HepG2 (cell line): ENCODE results near the gene CAPZA3. TPM values are rescaled to one million over a fixed set of nuclear protein-coding genes. Genes with fewer than 3 reads are reported as not detected.

Experiments used
- ATAC-seq: fragments of 200-7000 bp; cut with Tn5 transposase; 3 replicates; pipeline ENCODE4 v1.9.1; 2020; ENCODE audit warnings: mild to moderate bottlenecking, moderate library complexity
- BruUV-seq: library from RNA; stranded (reverse); fragments of 400-500 nt; replicated peaks from 2 replicates; lab custom pipeline; 2021; lab: Mats Ljungman, UMichigan
- CTCF ChIA-PET: fragments of 300-600 bp; formaldehyde crosslinking; extraction: SDS; loops from one replicate; lab custom pipeline; 2021; ENCODE audit warnings: low total read pairs, inconsistent platforms, low intra/inter-chr PET ratio; lab: Yijun Ruan, JAX
- POLR2A ChIA-PET: fragments of 350-600 bp; sonication (Branson Sonifier 250); formaldehyde crosslinking; loops from one replicate; lab custom pipeline; 2020; ENCODE audit warnings: antibody characterized with exemption, inconsistent platforms; lab: Yijun Ruan, JAX
- DNase-seq: peaks from one replicate; pipeline ENCODE4 v3.0.0-alpha.2; 2015; ENCODE audit warnings: low spot score
- FAIRE-seq: peaks from 3 replicates; lab custom pipeline; 2011; peaks lifted over from hg19 to GRCh38; lab: Jason Lieb, UNC
- H2AFZ ChIP-seq: one replicate; pipeline ENCODE4 v1.6.1; 2011; ENCODE audit warnings: low read length, inconsistent platforms
- H3K27ac ChIP-seq: fragments of 300-600 bp; 3 replicates; pipeline ENCODE4 v1.8.0; 2011; ENCODE audit warnings: mixed run types, mild to moderate bottlenecking, mixed read lengths, low read length, inconsistent platforms; ENCODE audit not compliant: insufficient read depth; ENCODE audit errors: extremely low read length
- H3K27me3 ChIP-seq, 2 experiments: fragments of 200-600 bp in 1 of 2; 2 replicates in 1 of 2; 3 replicates in 1 of 2; pipeline versions ENCODE4 v1.6.0 to v1.8.0; 2011; ENCODE audit warnings: low read length in 2 of 2, mild to moderate bottlenecking in 2 of 2, moderate library complexity in 2 of 2, inconsistent platforms in 1 of 2; ENCODE audit not compliant: insufficient read depth in 2 of 2, control insufficient read depth in 1 of 2
- H3K36me3 ChIP-seq, 2 experiments: fragments of 200-600 bp in 1 of 2; replicated peaks in 1 of 2; 2 replicates in 1 of 2; 3 replicates in 1 of 2; pipeline versions ENCODE4 v1.5.1 to v1.8.0; 2011; ENCODE audit warnings: low read length in 2 of 2, inconsistent platforms in 1 of 2; ENCODE audit not compliant: insufficient read depth in 2 of 2, control insufficient read depth in 1 of 2
- H3K4me1 ChIP-seq: 2 replicates; pipeline ENCODE4 v1.5.1; 2012; ENCODE audit warnings: low read length, inconsistent platforms; ENCODE audit not compliant: insufficient read depth
- H3K4me2 ChIP-seq: 2 replicates; pipeline ENCODE4 v1.6.0; 2011; ENCODE audit warnings: low read depth, low read length, inconsistent platforms
- H3K4me3 ChIP-seq, 3 experiments: fragments of 200-600 bp in 1 of 3; sonication (generic), shearing (Covaris generic) in 1 of 3; replicated peaks in 1 of 3; 2 replicates each; pipeline ENCODE4 v1.5.1; 2011 to 2016; ENCODE audit warnings: low read length in 3 of 3, inconsistent platforms in 2 of 3, low read depth in 2 of 3, mild to moderate bottlenecking in 2 of 3, control low read depth in 1 of 3, mixed read lengths in 1 of 3; ENCODE audit not compliant: insufficient read depth in 1 of 3
- H3K79me2 ChIP-seq: one replicate; pipeline ENCODE4 v1.6.1; 2011; ENCODE audit warnings: low read length, inconsistent platforms; ENCODE audit not compliant: insufficient read depth
- H3K9ac ChIP-seq: 2 replicates; pipeline ENCODE4 v1.6.0; 2011; ENCODE audit warnings: mild to moderate bottlenecking, low read depth, low read length, inconsistent platforms; ENCODE audit not compliant: insufficient read depth
- H3K9me3 ChIP-seq: 2 replicates; pipeline ENCODE4 v1.5.1; 2012; ENCODE audit warnings: mild to moderate bottlenecking, low read length
- H4K20me1 ChIP-seq: 2 replicates; pipeline ENCODE4 v1.6.0; 2011; ENCODE audit warnings: inconsistent platforms, mild to moderate bottlenecking, low read length, moderate library complexity; ENCODE audit not compliant: insufficient read depth
- BORCS8-MEF2B ChIP-seq: sonication (generic); formaldehyde crosslinking; IDR thresholded peaks from 2 replicates; pipeline ENCODE4 v1.8.0; 2022; ENCODE audit warnings: mild to moderate bottlenecking, missing genetic modification reagents
- CREB1 ChIP-seq, 2 experiments: fragments of 450-650 bp in 1 of 2; IDR thresholded peaks; 2 replicates each; pipeline ENCODE4 v1.6.1; 2016 to 2017; ENCODE audit warnings: control low read depth in 1 of 2, mild to moderate bottlenecking in 1 of 2, missing compliant biosample characterization in 1 of 2, missing genetic modification characterization in 1 of 2
- KLF12 ChIP-seq: sonication (generic); formaldehyde crosslinking; IDR thresholded peaks from 2 replicates; pipeline ENCODE4 v1.4.0; 2020; ENCODE audit warnings: missing genetic modification reagents, borderline replicate concordance
- KMT2A ChIP-seq: sonication (generic); formaldehyde crosslinking; IDR thresholded peaks from 2 replicates; pipeline ENCODE4 v1.4.0; 2020; ENCODE audit warnings: missing genetic modification reagents
- MLXIP ChIP-seq: sonication (generic); formaldehyde crosslinking; IDR thresholded peaks from 2 replicates; pipeline ENCODE4 v1.9.0; 2021; ENCODE audit warnings: missing genetic modification reagents, borderline replicate concordance
- NR2F2 ChIP-seq: IDR thresholded peaks from 2 replicates; pipeline ENCODE4 v1.6.1; 2012; ENCODE audit warnings: low read depth, inconsistent platforms, borderline replicate concordance
- SIN3A ChIP-seq: IDR thresholded peaks from 2 replicates; pipeline ENCODE4 v1.6.1; 2011; ENCODE audit warnings: low read depth, mild to moderate bottlenecking, control low read depth, low read length, borderline replicate concordance
- TEF ChIP-seq: sonication (generic); formaldehyde crosslinking; IDR thresholded peaks from 2 replicates; pipeline ENCODE4 v1.5.0; 2020; ENCODE audit warnings: missing genetic modification reagents
- ZBTB14 ChIP-seq: sonication (generic); formaldehyde crosslinking; IDR thresholded peaks from 2 replicates; pipeline ENCODE4 v1.4.0; 2020; ENCODE audit warnings: missing genetic modification reagents
- ZKSCAN5 ChIP-seq: sonication (generic); formaldehyde crosslinking; IDR thresholded peaks from 2 replicates; pipeline ENCODE4 v1.5.1; 2020; ENCODE audit warnings: mild to moderate bottlenecking, missing genetic modification reagents
- ZKSCAN8 ChIP-seq: IDR thresholded peaks from 2 replicates; pipeline ENCODE4 v1.6.1; 2016; ENCODE audit warnings: borderline replicate concordance, missing genetic modification reagents, missing compliant biosample characterization
- ZNF232 ChIP-seq: sonication (generic); formaldehyde crosslinking; IDR thresholded peaks from 2 replicates; pipeline ENCODE4 v1.4.0; 2020; ENCODE audit warnings: missing genetic modification reagents, borderline replicate concordance
- ZNF276 ChIP-seq: sonication (generic); formaldehyde crosslinking; IDR thresholded peaks from 2 replicates; pipeline ENCODE4 v1.4.0; 2020; ENCODE audit warnings: mild to moderate bottlenecking, low read depth, missing genetic modification reagents
- ZNF572 ChIP-seq: sonication (generic); formaldehyde crosslinking; IDR thresholded peaks from 2 replicates; pipeline ENCODE4 v1.5.1; 2020; ENCODE audit warnings: mild to moderate bottlenecking, missing genetic modification reagents
- ZNF775 ChIP-seq: sonication (generic); formaldehyde crosslinking; IDR thresholded peaks from 2 replicates; pipeline ENCODE4 v1.4.0; 2020; ENCODE audit warnings: missing genetic modification reagents, mild to moderate bottlenecking, moderate library complexity, borderline replicate concordance
- WGBS: methylation state at CpG from one replicate; pipeline ENCODE4 v1.1.6; 2017; ENCODE audit warnings: low lambda C conversion rate; 5-methylcytosine and 5-hydroxymethylcytosine counted together
- in situ Hi-C: cut with HindIII; loops from 2 replicates; pipeline ENCODE4 v1.10.0; 2017; ENCODE audit warnings: low pct_unique_long_range_greater_than_20kb; ENCODE audit not compliant: extremely low pct_ligation_motif_present
- intact Hi-C: fragments of 100-400 bp; cut with micrococcal nuclease; formaldehyde crosslinking; loops from one replicate; pipeline ENCODE4 v1.10.0; 2022; ENCODE audit not compliant: unreplicated experiment
- polyA plus RNA-seq, 8 experiments: library from polyadenylated mRNA; depleted of rRNA in 3 of 8; stranded (reverse) in 7 of 8; unstranded in 1 of 8; fragments of >200 nt; fragmentation: Illumina TruSeq in 4 of 8; extraction: Trizol in 4 of 8; gene quantifications; 2 replicates each; pipeline versions ENCODE4 v1.2.1 to v1.2.3, GENCODE V29; 2011 to 2016; ENCODE audit warnings: low read depth in 4 of 8, missing spikeins in 1 of 8, mixed read lengths in 1 of 8; ENCODE audit not compliant: insufficient read depth in 1 of 8
- total RNA-seq, 5 experiments: library from RNA; depleted of rRNA; stranded (reverse); fragments of >200 nt; fragmentation: Illumina TruSeq; extraction: Trizol; gene quantifications; 2 replicates each; pipeline ENCODE4 v1.2.3, GENCODE V29; 2016; ENCODE audit warnings: low read depth in 1 of 5

Gene CAPZA3
- total and polyA plus RNA-seq, 2 of the 13 experiments (the other 11 are each of a cell fraction or from before 2014, with no cell fraction given), result not detected

GRCh38 chr12:18720690-18721089 lies 17.2 kb upstream of the CAPZA3 start (continued):
- no peak for TF ChIP-seq KLF12 (CRISPR knock-in tag)
- no peak for TF ChIP-seq ZBTB14 (CRISPR knock-in tag)
- 0 out of 2 replicates have a peak, but pooled peaks have one; percentile 16 for TF ChIP-seq CREB1 (IDR thresholded peaks at IDR 0.05)
- TF ChIP-seq CREB1 (CRISPR knock-in tag; IDR thresholded peaks at IDR 0.05), result no peak

- 68% methylated on average over 1 of the region's 1 CpG for WGBS
- H4K20me1 ChIP-seq, result no peaks in the 10 kb centered on the region
- no peak for ATAC-seq
- ChIA-PET CTCF (no interaction called here), POLR2A (no interaction called here)
- in situ Hi-C loops (no loop called here), intact Hi-C loops (no loop called here)
- no peak overlapping the region for H3K27ac ChIP-seq
- H2AFZ ChIP-seq, result no peak overlapping the region
- FAIRE-seq, result no peak
- H3K9me3 ChIP-seq, result no peaks in the 10 kb centered on the region; the same call in 1 of the 2 replicates
- H3K36me3 ChIP-seq, result no peaks in the 10 kb centered on the region
- no peak overlapping the region for H3K9ac ChIP-seq
- no peaks in the 10 kb centered on the region for H3K79me2 ChIP-seq
- H3K27me3 ChIP-seq, result no peaks in the 10 kb centered on the region
- H3K4me3 ChIP-seq, result no peak overlapping the region
- H3K4me1 ChIP-seq, result no peaks in the 10 kb centered on the region
- BruUV-seq, result no TSS peak
- H3K4me2 ChIP-seq, result no peak overlapping the region
- no peak for DNase-seq
- no peak for TF ChIP-seq KMT2A (CRISPR knock-in tag)
- TF ChIP-seq SIN3A, result no peak
- TF ChIP-seq ZNF276 (CRISPR knock-in tag), result no peak
- TF ChIP-seq ZNF775, result no peak
- no peak for TF ChIP-seq ZNF572 (CRISPR knock-in tag)
- TF ChIP-seq MLXIP (CRISPR knock-in tag), result no peak
- TF ChIP-seq ZKSCAN8 (CRISPR knock-in tag), result no peak
- no peak for TF ChIP-seq BORCS8-MEF2B (CRISPR knock-in tag)
- TF ChIP-seq NR2F2, result no peak
- no peak for TF ChIP-seq ZKSCAN5
- TF ChIP-seq ZNF232, result no peak
- no peak for TF ChIP-seq TEF (CRISPR knock-in tag)
Observed at GRCh38 chr12:18721452-18721851, 16.5 kb upstream of the CAPZA3 start.
